CD4-positive, alpha-beta T cell treated with Interleukin-1 beta for 1 hour (primary cell): ENCODE results near the gene GPLD1.

Source experiments
- DNase-seq, 2 donors: peaks; one replicate each; pipeline ENCODE4 v3.0.0-alpha.2; 2020 to 2022

The GPLD1 gene

DNA sequence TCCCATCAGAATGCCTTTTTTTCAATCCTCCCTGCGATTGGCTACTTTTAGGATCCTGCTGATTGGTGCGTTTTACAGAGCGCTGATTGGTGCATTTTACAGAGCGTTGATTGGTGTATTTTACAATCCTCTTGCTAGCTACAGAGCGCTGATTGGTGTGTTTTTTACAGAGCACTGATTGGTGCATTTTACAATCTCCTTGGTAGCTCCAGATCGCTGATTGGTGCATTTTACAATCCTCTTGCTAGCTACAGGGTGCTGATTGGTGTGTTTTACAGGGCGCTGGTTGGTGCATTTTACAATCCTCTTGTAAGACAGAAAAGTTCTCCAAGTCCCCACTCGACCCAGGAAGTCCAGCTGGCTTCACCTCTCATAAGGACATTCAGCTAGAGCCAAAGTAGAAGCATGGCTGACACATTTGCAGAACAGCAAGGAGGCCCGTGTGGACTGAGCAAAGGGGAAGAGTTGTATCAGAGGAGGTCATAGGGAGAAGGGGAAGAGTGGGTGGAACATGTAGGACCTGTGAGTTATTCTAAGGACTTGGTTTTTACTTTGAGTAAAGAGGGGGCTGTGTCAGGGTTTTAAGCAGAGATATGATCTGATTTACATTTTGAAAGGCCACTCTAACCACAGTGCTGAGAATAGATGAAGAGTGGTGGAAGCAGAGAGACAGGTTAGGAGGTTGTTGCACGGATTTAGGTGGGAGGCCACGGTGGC is 8.0 kb upstream of the GPLD1 start:
- DNase-seq = no peak

DNA sequence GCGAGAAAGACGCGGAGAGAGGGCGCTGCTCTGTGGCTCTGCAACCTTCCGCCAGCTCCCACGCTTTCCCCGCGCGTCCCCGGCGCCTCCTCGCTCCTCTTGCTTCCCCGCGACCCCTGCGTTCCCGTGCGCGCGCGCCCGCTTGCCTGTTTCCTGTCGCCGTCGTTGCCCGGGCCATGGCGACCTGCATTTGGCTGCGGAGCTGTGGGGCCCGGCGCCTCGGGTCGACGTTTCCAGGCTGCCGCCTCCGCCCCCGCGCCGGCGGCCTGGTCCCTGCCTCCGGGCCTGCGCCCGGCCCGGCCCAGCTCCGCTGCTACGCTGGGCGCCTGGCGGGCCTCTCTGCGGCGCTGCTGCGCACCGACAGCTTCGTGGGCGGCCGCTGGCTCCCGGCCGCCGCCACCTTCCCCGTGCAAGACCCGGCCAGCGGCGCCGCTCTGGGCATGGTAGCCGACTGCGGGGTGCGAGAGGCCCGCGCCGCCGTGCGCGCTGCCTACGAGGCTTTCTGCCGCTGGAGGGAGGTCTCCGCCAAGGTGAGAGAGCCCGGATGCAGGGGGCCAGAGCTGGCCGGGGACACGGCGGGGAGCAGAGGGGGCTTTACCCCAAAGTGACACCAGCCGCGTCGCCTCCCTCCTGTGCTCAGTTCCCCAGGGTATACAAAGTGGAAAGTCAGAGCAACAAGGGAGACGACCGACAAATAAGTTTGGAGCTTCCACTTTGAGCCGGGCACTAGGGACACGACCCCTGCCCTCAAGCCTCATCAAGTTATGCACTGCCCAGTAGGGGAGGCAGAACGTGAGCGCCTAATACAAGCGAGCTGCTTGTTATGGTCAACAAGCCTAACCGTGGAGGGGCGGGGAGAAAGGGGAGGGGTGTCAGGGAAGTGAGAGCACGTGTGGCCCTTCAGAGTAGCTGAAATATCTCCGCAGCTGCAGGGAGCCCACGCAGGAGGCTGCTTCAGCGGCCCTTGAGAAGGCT is 5.7 kb upstream of the GPLD1 start, which contains the start of gene ALDH5A1:
Gene ALDH5A1, plus strand, starts transcription at position 149 of the 975 bp plus-strand sequence. Its CDS starts 28 bp downstream, at position 177.
- DNase-seq = peak; percentile 74

DNA sequence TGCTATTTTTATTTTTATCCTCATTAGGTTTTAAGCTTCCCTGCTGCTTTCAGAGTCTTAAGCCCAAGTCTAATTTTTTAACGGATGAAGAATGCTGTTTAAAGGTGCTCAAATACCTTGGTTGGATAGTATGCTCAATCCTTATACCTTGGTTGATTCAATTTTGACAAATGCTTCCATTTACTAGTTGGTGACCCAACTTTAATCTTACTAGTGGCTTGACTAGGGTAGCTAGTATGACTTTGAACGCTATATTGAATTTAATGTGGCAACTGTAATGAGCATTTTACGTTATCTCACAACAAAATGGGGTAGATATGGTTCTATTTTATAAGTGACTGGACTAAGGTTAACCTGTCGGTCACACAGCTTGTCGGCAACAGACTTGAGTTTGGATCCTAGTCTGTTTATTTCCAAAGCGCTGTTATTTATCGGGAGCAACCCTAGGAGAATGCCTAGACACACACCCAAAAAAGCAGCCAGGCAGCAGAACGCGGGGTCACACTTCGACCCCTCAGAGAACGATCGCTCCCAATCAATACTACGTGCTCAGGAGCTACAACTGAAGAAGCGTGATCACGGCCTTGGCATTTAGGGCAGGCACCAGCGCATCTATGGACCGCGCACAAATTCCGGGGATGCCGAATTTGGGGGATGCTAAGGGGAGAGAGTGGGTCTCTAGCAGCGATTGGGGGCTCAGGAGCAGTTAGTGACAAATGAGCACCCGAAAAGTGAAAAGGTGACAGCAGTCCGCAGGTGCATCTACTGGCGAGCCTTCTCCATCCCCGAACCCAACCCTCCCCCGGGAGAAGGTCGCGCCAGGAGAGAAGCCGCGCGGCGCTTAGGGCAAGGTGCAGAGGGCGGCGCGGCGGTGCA is 4.8 kb upstream of the GPLD1 start:
- DNase-seq = no peak

DNA sequence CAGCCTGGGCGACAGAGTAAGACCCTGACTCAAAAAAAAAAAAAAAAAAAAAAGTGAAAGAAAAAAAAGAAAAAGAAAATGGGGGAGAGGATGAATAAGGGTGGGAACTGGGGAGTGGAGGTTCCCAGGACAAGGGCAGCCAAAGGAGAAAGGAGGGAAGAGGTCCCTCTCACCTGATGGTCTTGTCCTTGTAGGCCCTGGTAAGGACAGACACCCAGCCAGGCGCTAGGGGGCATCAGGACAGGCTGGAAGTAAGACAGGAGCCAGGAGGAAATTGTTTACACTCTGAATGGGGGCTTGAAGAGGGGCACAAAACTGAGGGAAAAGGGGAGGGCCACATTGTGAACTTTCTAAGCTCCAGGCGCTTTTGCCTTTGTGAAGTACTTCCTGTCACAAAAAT is 3.1 kb upstream of the GPLD1 start:
- DNase-seq = no peak

DNA sequence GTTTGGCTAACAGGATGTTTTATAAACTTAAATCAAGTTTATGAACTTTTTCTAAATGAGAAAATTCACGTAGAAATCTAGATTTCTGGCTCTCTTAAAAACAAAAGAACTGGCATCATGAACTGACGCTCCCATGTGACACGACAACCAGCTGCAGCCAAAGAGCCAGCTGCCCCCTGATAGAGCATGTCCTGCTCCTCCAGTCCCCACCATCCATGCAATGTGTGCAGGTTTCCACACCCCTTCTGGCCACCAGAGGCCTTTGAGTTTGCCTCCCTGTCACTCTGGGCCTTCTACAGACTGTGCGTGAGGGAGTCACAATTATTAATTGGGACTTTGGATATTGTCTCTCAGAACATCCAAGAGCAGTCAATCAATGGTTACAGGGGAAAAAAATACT is 1.6 kb upstream of the GPLD1 start:
- DNase-seq = no peak

DNA sequence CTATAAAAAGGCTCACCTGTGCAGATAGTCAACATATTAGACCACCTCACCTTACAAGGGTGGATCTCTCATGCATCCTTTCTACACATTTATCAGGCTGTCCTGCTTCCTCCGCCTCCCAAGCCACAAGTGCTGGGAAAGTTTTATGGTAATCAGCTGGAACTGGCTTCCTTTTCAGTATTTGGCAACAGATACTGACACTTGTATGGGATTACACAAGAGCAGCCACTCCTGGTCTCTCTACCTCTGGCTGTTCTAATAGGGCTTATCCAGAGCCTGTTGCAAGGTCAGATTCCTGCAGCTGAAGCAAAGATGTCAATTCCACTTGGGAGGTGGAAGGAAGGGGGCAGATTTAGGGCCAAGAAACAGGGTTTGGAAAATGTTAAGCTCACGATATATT is 503 bp upstream of the GPLD1 start:
- no peak for DNase-seq

DNA sequence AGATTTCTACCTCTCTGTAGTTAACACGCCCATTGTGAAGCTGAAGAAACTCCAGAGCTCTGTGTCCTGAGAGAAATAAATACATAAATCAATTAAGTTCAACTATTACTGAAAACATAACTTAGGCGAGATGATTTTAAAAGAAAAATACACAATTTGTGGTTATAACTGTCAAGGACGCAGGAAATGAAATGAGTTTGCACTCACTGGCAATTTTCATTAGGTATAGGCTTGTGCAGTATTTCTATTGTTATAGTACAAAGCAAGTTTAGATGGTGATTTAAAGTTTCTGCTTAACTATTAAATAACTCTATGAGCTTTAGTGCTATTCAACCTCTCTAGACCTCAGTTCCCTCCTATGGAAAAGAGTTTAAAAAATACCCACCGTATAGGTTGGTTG is 3.3 kb downstream of the GPLD1 start:
- no peak for DNase-seq

DNA sequence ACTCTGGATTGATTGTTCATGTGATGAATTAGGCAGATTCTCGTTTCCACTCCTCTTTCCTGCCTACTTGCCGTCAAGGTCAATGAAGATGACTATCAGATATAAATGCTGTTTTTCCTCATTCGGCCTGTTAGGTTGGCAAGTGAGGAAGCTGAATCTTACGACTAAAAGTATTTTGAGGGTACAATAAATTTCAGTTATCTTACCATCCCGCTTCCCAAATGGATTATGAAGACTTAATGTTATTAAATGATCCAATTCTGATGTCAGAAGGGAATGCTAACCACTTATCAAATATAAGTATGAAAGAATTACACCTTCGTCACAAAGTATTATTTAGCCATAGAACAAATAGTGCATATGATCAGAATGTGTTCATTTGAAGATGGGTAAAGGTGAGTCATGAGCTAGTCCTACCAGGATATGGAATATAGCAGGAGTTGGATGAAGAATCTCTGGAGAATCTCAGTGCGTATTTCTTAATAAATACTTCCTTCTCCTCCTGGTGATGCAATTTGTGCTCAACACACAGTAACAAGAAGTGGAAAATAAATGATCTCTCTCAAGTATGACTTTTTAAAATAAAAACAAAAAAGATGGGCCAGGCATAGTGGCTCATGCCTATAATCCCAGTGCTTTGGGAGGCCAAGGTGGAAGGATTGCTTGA is 4.6 kb downstream of the GPLD1 start:
- no peak for DNase-seq

DNA sequence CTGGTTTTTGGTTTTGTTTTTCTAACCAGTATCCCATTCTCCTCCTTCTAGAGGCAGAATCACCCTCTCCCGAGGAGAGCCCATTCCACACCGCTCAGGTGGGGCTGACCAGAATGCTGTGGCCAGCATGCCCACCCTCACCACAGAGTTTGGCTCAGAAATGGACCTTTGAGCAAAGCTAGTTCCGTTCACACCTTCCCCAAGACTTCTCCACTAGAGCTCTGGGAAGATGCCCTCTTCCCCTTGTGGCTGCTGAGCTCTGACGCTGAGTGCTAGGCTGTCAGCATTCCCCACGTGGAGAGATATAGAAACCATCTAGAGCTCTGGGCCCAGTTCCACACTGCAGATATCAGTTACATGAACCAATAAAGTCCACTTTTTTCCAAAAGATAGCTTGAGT is 7.9 kb downstream of the GPLD1 start:
- no peak for DNase-seq

DNA sequence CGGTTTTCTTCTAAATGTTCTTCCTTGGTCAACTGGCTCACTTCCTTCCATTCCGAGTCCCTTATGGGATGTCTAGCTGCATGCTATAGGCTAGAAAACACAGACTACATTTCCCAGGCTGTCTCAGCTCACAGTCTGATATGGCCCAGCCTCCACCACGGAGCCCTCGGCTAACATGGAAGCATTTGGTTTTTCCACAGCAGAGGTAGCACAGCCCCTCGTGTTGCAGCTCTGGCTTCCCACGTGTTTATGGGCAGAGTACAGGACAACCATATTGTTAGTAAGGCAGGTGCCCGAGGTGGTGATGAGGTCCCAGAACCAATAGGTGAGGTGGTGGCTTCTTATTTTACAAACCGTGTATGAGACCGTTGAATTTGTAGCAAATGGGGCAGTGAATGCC is 8.7 kb downstream of the GPLD1 start:
- no peak for DNase-seq

DNA sequence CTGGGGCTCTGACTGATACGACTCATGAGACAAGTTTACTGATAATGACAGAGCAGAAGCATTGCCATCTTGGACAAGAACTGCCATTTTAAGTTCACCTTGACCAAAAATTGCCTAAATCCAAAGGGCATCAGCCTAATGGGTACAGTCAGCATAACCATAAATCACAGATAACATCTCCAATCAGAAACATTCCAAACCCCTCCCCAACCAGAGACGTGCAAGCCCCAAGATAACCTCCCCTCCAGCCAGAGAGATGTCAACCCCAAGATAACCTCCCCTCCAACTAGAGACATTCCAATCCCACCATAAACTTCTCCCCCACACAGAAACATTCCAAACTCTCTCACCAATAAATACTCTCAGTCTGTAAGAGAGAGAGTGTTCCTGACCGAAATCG is 10.5 kb downstream of the GPLD1 start:
- no peak for DNase-seq

DNA sequence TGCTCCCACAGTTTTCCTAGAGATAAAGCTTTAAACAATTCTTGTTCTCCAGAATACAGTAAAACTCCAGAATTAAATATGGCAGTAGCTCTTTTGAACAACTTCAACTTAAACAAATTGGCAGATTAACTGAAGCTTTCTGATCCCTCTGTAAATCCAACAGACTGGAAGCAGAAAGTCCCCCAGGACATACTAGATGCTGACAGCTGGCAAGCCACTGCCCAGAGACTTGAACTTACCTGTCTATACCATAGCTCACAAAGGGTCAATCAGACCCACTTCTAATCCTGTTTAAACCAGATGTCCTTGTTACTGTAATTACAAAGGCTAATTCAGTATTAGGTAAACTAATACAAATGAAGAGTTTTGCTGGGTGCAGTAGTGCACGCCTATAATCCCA is 12.3 kb downstream of the GPLD1 start:
- DNase-seq = no peak

DNA sequence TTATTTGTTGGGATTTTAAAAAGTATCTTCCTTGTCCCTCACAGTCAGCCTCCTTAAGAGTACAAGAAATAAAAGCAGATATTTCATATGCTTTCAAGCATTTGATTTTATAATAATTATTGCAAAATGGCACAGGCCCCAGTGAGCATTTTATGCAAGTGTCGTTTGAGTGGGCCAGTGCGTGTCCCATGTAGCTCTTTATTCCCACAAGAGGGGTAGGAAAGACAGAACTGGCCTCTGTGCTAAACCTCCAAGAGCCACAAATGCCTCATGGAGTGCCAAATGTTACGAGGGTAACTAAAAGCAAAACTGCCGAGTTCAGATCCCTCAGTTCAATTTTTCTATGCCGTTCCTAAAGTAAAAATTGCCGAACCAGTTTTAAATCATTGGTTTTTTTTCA is 12.7 kb downstream of the GPLD1 start:
- DNase-seq = no peak

DNA sequence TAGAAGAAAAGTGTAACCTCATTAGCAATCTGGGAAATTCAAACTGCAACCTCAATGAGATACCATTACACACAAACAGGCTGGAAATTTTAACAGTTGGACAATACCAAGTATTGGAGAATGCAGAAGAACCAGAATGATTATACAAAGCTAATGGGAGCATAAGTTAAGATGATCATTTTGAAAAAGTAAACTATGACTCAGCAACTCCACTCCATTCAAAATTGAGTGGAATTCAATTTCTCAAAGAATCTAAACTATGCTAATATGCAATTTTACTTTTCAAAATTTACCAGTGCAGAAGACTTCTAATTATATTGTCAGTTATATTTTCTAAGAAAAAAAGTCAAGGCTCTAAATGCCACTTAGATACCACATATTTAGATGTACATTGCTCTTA is 17.2 kb downstream of the GPLD1 start:
- no peak for DNase-seq

DNA sequence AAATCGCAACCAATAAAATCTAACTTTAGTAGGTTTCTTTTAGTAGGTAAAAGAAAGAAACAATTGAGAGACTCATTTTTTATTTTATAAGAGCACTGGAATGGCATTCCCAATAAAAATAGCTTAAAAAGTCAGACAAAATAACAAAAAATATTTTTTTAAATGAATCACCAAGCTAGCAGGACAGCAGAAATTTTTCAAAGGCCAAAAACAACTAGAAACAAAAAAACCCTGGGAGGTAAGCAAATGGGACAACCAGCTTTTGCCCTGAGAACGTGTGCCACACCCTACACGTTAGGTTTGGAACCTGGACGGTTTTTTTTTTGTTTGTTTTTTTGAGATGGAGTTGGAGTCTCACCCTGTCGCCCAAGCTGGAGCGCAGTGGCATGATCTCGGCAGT is 19.6 kb downstream of the GPLD1 start:
- DNase-seq = no peak

DNA sequence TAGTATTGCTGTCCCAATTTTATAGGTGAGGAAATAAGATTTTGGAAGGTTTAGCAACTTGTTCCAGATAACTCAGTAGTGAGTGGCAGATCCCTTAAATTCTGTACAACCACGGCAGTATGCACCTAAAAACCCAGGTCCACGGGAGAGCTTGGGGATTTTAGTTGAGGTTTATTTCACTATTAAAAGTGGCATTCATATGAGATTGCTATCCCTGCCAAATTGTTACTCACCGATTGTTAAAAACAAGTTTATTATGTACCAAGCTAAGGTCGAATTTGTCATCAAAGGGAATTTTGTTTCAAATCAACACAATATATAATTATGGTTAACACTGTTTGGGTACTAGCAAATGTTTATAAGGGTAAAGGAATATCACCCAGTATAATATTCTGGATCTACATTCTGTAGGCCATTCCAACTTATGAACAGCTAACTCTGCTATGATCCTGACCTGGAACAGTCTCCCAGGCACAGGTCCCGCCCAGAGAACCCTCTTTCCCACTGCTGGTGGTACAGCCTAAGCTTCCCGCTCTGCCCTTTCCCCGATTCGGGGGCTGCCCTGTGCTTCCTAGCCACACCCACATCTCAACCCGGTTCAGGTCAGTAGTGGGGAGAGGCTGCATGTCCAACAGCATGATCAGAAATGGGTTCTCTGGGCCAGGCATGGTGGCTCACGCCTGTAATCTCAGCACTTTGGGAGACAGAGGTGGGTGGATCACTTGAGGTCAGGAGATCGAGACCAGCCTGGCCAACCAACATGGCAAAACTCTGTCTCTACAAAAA is 24.9 kb downstream of the GPLD1 start:
- no peak for DNase-seq

DNA sequence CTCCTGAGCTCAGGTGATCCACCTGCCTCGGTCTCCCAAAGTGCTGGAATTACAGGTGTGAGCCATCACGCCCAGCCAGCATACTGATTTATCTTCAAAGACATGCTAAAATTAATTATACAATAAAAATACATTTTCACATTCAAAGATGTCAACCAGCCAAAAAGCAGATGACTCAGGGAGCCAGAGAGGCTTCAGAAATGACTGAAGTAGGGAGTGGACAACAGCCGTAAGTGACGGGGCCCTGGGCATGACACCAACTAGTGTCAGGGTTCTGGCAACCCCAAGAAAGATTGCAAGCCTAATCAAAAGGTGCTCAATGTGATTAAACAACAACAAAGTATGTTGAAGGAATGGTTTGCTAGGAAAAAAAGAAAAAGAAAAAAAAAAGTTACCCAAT is 28.4 kb downstream of the GPLD1 start:
- DNase-seq = no peak

DNA sequence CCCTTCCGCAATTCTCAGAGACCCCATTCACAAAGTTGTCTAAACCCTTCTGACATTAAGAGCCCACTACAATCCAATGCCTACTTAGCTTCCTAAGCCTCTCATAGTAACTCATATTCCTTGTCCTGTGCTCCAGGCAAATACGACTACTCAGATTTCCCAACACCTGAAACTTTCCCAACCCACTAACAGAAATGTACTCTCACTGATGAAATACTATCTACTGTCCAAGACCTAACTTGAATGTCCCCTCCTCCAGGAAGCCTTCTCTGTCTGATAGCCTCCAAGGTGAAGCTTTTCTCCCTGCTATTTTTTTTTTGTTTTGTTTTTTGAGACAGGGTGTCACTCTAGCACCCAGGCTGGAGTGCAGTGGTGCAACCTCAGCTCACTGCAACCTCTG is 30.4 kb downstream of the GPLD1 start:
- DNase-seq = no peak

DNA sequence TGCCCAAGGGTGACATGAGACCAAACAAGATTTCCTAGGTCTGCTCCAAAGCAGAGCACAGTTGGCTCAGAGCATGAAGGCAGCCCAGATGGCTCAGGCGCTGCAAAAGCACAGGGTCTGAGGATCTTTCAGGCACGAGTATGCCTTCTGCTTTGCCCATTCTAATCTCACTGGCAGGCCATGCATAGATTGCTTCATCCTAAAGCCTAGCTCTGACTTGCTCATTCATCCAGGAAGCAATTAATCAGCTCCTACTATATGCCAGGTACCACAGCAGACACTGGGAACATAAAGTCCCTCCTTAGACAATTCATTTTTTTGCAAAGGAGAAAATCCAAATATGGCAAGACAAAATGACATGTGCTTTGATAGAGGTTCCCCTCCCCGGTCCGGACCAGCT is 31.2 kb downstream of the GPLD1 start:
- no peak for DNase-seq

DNA sequence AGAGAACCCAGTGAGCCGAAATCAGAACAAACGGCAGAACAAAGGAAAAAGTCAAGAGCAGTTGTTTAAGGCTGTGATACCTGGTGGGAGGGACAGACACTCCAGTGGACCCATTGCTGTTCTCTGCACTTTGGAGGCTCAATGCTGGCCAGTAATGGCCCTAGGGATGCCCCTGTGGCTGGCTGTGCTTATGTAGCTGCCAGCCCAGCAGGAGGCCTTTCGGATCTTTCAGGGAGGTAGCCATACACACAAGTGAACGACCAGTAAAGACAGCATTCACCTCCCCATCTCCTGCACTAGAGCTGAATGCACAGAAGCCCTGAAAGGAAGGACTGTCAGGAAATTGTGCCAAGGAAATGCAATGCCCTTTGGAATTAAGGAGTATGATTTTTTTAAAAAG is 34.3 kb downstream of the GPLD1 start:
- no peak for DNase-seq

DNA sequence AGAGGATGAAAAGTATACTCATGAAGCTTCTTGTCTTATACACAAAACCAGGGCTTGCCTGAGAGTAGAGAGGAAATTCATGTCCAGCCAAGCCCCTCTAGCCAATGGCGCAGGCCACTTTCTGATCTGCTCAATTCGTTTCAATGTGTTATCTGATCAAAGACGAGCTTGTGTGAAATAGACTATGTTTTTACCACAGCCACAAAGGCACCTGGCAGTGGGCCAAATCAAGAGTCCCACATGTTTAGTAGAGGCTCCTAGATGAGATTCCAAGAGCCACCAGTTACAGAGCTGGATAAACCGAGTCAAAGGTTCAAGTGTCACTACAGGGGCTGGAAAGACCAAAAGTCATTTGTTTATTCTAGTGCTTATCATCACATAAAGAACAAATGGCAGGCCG is 34.9 kb downstream of the GPLD1 start:
- no peak for DNase-seq

DNA sequence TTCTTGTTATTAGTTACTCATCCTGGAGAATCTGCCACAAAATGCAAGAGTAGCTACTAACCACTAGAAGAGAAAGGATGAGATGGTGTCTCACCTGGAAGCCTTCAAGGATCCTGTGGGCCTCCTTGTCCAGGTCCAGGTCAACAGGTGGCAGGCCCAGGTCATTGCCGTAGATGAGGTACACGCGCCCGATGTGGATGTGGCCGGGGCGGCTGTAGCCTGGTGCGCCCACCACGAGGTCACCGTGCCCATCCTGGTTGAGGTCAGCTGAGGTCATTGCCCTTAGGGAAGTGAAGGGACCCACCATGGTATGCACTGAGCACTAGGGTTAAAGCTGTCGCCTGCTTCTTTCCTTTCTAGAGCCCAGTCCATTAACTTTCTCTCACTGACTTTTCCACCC is 35.5 kb downstream of the GPLD1 start:
- DNase-seq = no peak
